Measurements from ENCODE around the gene ZNF605. TPM values are rescaled to one million over a fixed set of nuclear protein-coding genes. Genes with fewer than 3 reads are reported as not detected.

Gene ZNF605
- total and polyA plus RNA-seq, 2 donors, result 4.4 to 27.7 TPM

DNA sequence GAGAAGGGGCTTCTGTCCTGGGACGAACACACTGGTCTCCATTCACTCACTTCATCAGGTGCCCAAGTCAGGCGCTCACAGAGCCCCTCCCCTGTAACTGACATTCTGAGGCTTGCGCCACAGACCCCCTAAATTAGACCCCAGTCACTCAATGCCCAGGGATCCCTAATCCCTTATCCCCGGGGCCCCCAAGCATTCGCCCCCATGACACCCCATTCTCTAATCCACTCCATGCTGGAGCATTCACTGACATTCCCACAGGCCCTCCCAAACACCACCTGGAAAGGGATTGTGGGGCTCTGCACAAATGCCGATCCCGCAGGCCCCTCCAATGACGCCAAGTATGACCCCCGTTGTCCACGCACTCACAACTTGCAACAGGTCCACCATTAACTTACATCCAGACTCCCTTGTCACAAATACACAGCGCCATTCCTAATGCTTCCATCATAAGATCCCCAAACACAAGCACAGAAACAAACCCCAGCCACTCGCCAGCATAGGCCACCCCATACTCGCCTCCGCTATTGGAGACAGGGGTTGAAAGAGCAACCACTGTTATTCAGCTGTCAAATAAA lies 1.5 kb downstream of the ZNF605 start:
- WGBS, result 73% methylated on average over 14 of the region's 14 CpGs
- H3K27ac ChIP-seq (ENCODE audit: low read depth), result no peak overlapping the region
- H3K4me3 ChIP-seq (ENCODE audit: low read depth, low read length), result peak overlapping the region; percentile 88
- H3K4me1 ChIP-seq (ENCODE audit: insufficient read depth), result no peaks in the 10 kb centered on the region
- peaks cover 1% of the 10 kb centered on the region for H3K36me3 ChIP-seq (ENCODE audit: insufficient read depth)
- no peak for DNase-seq (ENCODE audit: extremely low spot score)

GRCh38 chr12:132953771-132954170 lies 2.3 kb downstream of the ZNF605 start:
- Histone ChIP-seq H3K4me3 (ENCODE audit: low read depth, low read length) (no peak overlapping the region), H3K36me3 (ENCODE audit: insufficient read depth) (no peaks in the 10 kb centered on the region), H3K4me1 (ENCODE audit: insufficient read depth) (no peaks in the 10 kb centered on the region), H3K27ac (ENCODE audit: low read depth) (no peak overlapping the region)
- WGBS, result 97% methylated on average over 7 of the region's 7 CpGs
- DNase-seq (ENCODE audit: extremely low spot score), result no peak

- DNase-seq (ENCODE audit: extremely low spot score), result no peak
- H3K36me3 ChIP-seq (ENCODE audit: insufficient read depth), result no peaks in the 10 kb centered on the region
- no peak overlapping the region for H3K4me3 ChIP-seq (ENCODE audit: low read depth, low read length)
- H3K4me1 ChIP-seq (ENCODE audit: insufficient read depth), result no peaks in the 10 kb centered on the region
- H3K27ac ChIP-seq (ENCODE audit: low read depth), result no peak overlapping the region
- 100% methylated on average over 2 of the region's 2 CpGs for WGBS
Measured at GRCh38 chr12:132953163-132953425, 3.0 kb downstream of the ZNF605 start.

GRCh38 chr12:132952371-132953162 lies 3.5 kb downstream of the ZNF605 start:
- Histone ChIP-seq H3K4me3 (ENCODE audit: low read depth, low read length) (no peak overlapping the region), H3K36me3 (ENCODE audit: insufficient read depth) (no peaks in the 10 kb centered on the region), H3K4me1 (ENCODE audit: insufficient read depth) (no peaks in the 10 kb centered on the region), H3K27ac (ENCODE audit: low read depth) (no peak overlapping the region)
- 97% methylated on average over 18 of the region's 18 CpGs for WGBS
- no peak for DNase-seq (ENCODE audit: extremely low spot score)

DNA sequence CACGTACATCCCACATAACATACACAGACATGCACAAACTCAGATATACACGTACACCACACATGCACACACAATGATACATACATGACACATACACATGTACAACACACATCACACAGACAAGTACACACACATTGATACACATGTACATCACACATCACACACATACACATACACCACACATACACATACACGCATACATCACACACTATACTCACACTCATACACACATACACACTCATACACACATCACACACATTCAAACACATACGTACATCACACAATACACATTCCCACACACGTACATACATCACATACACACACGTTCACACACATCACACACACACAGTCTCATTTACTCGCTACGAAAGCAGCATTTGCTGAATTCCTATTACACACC lies 4.5 kb downstream of the ZNF605 start:
- no peak overlapping the region for H3K4me3 ChIP-seq (ENCODE audit: low read depth, low read length)
- no peak for DNase-seq (ENCODE audit: extremely low spot score)
- no peaks in the 10 kb centered on the region for H3K4me1 ChIP-seq (ENCODE audit: insufficient read depth)
- no peak overlapping the region for H3K27ac ChIP-seq (ENCODE audit: low read depth)
- over 99% methylated on average over 8 of the region's 8 CpGs for WGBS
- no peaks in the 10 kb centered on the region for H3K36me3 ChIP-seq (ENCODE audit: insufficient read depth)

DNA sequence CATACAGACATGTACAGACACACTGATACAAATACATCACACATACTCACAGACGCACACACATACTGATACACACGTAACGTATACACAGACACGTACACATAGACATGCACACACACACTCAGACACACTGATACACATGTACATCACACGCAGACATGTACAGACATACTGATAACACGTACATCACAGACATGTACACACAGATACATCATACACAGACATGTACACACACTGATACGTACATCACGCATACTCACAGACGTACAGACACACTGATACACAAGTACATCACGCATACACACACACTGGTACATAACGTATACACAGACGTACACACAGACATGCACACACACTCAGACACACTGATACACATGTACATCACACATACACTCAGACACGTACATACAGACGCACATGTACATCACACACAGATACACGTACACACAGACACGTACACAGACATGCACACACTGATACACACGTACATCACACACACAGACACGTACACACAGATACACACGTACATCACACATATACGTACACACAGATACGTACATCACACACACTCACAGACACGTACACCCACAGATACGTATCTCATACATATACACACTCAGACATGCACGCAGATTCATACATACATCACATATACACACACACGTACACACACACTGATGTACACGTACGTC lies 5.1 kb downstream of the ZNF605 start:
- Histone ChIP-seq H3K4me3 (ENCODE audit: low read depth, low read length) (no peak overlapping the region), H3K4me1 (ENCODE audit: insufficient read depth) (no peaks in the 10 kb centered on the region), H3K27ac (ENCODE audit: low read depth) (no peak overlapping the region), H3K36me3 (ENCODE audit: insufficient read depth) (no peaks in the 10 kb centered on the region)
- WGBS, result 94% methylated on average over 27 of the region's 27 CpGs
- no peak for DNase-seq (ENCODE audit: extremely low spot score)

DNA sequence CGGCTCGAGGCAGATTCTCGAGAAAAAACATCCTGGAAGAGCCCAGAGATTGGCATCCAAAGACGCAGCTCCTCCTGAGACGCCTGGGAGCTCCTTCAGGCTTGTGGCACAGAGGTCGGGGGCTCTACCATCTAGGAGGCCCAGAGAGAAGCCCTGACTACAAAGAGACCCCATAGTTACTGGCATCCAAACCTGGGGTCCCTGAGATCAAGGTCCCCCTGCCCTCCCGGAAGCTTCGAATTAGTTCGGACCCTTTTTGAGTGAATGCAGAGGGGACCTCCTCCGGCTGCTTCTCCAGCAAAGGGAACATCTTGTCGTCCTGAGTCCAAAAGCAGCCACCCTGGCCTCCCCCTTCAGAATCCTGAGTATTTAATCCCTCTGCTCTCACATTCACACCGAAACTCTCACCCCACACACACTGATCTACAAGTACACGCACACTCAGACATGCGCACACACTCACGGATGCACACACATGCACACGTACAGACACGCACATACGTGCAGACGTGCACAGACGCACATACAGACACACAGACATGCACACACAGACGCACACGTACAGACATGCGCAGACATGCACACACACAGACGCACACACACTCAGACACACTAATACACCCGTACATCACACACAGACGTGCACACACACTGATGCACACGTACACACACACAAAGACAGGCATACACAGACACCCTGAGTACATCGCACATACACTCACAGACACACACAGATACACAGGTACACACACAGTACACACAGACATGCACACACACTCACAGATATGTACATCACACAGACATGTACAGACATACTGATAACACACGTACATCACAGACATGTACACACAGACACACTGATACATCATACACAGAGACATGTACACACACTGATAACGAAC lies 5.9 kb downstream of the ZNF605 start:
- no peak for DNase-seq (ENCODE audit: extremely low spot score)
- WGBS, result 97% methylated on average over 30 of the region's 30 CpGs
- no peaks in the 10 kb centered on the region for H3K4me1 ChIP-seq (ENCODE audit: insufficient read depth)
- H3K36me3 ChIP-seq (ENCODE audit: insufficient read depth), result no peaks in the 10 kb centered on the region
- H3K4me3 ChIP-seq (ENCODE audit: low read depth, low read length), result no peak overlapping the region
- H3K27ac ChIP-seq (ENCODE audit: low read depth), result no peak overlapping the region

GRCh38 chr12:132948146-132949066 lies 7.7 kb downstream of the ZNF605 start:
- H3K4me1 ChIP-seq (ENCODE audit: insufficient read depth), result no peaks in the 10 kb centered on the region
- WGBS, result 96% methylated on average over 29 of the region's 29 CpGs
- DNase-seq (ENCODE audit: extremely low spot score), result no peak
- H3K36me3 ChIP-seq (ENCODE audit: insufficient read depth), result peaks cover 1% of the 10 kb centered on the region
- no peak overlapping the region for H3K4me3 ChIP-seq (ENCODE audit: low read depth, low read length)
- no peak overlapping the region for H3K27ac ChIP-seq (ENCODE audit: low read depth)

- Histone ChIP-seq H3K36me3 (ENCODE audit: insufficient read depth) (peaks cover 10% of the 10 kb centered on the region), H3K27ac (ENCODE audit: low read depth) (no peak overlapping the region), H3K4me1 (ENCODE audit: insufficient read depth) (no peaks in the 10 kb centered on the region), H3K4me3 (ENCODE audit: low read depth, low read length) (no peak overlapping the region)
- DNase-seq (ENCODE audit: extremely low spot score), result no peak
- 91% methylated on average over 8 of the region's 8 CpGs for WGBS
Measured at GRCh38 chr12:132946246-132946820, 9.8 kb downstream of the ZNF605 start.

DNA sequence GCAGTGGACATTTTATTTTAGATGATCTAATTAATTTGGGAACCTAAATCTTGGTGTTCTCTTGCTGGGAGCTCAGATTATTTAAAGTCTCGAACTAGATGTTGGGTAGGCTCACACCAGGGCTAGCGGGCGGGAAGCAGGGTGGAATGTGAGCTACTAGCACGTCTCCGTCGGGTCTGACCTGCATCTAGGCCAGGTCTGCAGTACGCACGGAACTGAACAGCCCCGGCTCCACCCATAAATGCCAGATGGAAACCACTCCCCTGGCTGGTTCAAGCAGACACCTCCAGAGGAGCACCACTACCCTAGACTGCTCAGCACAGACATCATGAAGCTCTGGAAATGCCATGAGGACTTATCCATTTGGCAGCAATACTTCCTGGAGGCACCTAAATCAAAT lies 10.3 kb downstream of the ZNF605 start:
- no peaks in the 10 kb centered on the region for H3K4me1 ChIP-seq (ENCODE audit: insufficient read depth)
- WGBS, result 97% methylated on average over 9 of the region's 9 CpGs
- no peak overlapping the region for H3K27ac ChIP-seq (ENCODE audit: low read depth)
- peaks cover 10% of the 10 kb centered on the region for H3K36me3 ChIP-seq (ENCODE audit: insufficient read depth)
- no peak overlapping the region for H3K4me3 ChIP-seq (ENCODE audit: low read depth, low read length)
- DNase-seq (ENCODE audit: extremely low spot score), result no peak

- no peak overlapping the region for H3K27ac ChIP-seq (ENCODE audit: low read depth)
- no peak overlapping the region for H3K4me3 ChIP-seq (ENCODE audit: low read depth, low read length)
- H3K4me1 ChIP-seq (ENCODE audit: insufficient read depth), result no peaks in the 10 kb centered on the region
- peaks cover 10% of the 10 kb centered on the region for H3K36me3 ChIP-seq (ENCODE audit: insufficient read depth)
- no peak for DNase-seq (ENCODE audit: extremely low spot score)
- WGBS, result 98% methylated on average over 13 of the region's 13 CpGs
Measured at GRCh38 chr12:132942611-132943010, 13.5 kb downstream of the ZNF605 start.

GRCh38 chr12:132941336-132941954 lies 14.7 kb downstream of the ZNF605 start:
- Histone ChIP-seq H3K4me3 (ENCODE audit: low read depth, low read length) (no peak overlapping the region), H3K36me3 (ENCODE audit: insufficient read depth) (peaks cover 10% of the 10 kb centered on the region), H3K4me1 (ENCODE audit: insufficient read depth) (no peaks in the 10 kb centered on the region)

More at GRCh38 chr12:132941336-132941954, 14.7 kb downstream of the ZNF605 start:
- no peak overlapping the region for H3K27ac ChIP-seq (ENCODE audit: low read depth)
- DNase-seq (ENCODE audit: extremely low spot score), result no peak
- WGBS, result 95% methylated on average over 34 of the region's 34 CpGs

All from urinary bladder (tissue), 4 donors.